H9 (cell line): ENCODE measurements around the gene SH3TC2. TPM values are rescaled to one million over a fixed set of nuclear protein-coding genes. Genes with fewer than 3 reads are reported as not detected.

Source experiments
- DNase-seq: peaks from one replicate; pipeline ENCODE4 v3.0.0-alpha.2; 2017
- H2AFZ ChIP-seq: one replicate; pipeline ENCODE4 v1.6.1; 2013; ENCODE audit warnings: mild to moderate bottlenecking, low read length, control low read depth, moderate library complexity
- H2AK5ac ChIP-seq: 2 replicates; pipeline ENCODE4 v1.6.1; 2013; ENCODE audit warnings: low read length, control low read depth, mixed read lengths; ENCODE audit not compliant: insufficient read length
- H2BK120ac ChIP-seq: one replicate; pipeline ENCODE4 v1.6.1; 2013; ENCODE audit warnings: low read depth, mild to moderate bottlenecking, low read length, control low read depth, inconsistent platforms; ENCODE audit not compliant: poor library complexity, severe bottlenecking
- H2BK12ac ChIP-seq: 2 replicates; pipeline ENCODE4 v1.6.1; 2013; ENCODE audit warnings: low read length, control low read depth, mixed read lengths, low read depth; ENCODE audit not compliant: insufficient read length
- H2BK15ac ChIP-seq: 2 replicates; pipeline ENCODE4 v1.6.1; 2013; ENCODE audit warnings: low read depth, low read length, control low read depth
- H2BK20ac ChIP-seq: one replicate; pipeline ENCODE4 v1.6.1; 2013; ENCODE audit warnings: low read depth, mild to moderate bottlenecking, low read length, control low read depth, inconsistent platforms; ENCODE audit not compliant: poor library complexity, severe bottlenecking
- H2BK5ac ChIP-seq: 2 replicates; pipeline ENCODE4 v1.6.1; 2013; ENCODE audit warnings: low read length, control low read depth, mixed read lengths; ENCODE audit not compliant: insufficient read length
- H3K14ac ChIP-seq: 2 replicates; pipeline ENCODE4 v1.6.1; 2013; ENCODE audit warnings: low read length, control low read depth; ENCODE audit not compliant: insufficient read depth
- H3K18ac ChIP-seq: 2 replicates; pipeline ENCODE4 v1.6.1; 2013; ENCODE audit warnings: low read depth, mild to moderate bottlenecking, mixed read lengths, low read length, control low read depth; ENCODE audit not compliant: insufficient read length
- H3K23ac ChIP-seq: 2 replicates; pipeline ENCODE4 v1.6.1; 2013; ENCODE audit warnings: low read length, control low read depth, mixed read lengths, low read depth; ENCODE audit not compliant: insufficient read length
- H3K23me2 ChIP-seq: 2 replicates; pipeline ENCODE4 v1.6.1; 2013; ENCODE audit warnings: low read depth, mild to moderate bottlenecking, mixed read lengths, low read length, control low read depth; ENCODE audit not compliant: insufficient read length, poor library complexity, severe bottlenecking
- H3K27ac ChIP-seq: 2 replicates; pipeline ENCODE4 v1.5.1; 2013; ENCODE audit warnings: low read length, control low read depth, mixed read lengths, low read depth; ENCODE audit not compliant: insufficient read length
- H3K27me3 ChIP-seq: 2 replicates; pipeline ENCODE4 v1.6.1; 2013; ENCODE audit warnings: low read length, control low read depth, inconsistent platforms; ENCODE audit not compliant: insufficient read depth
- H3K4ac ChIP-seq: 2 replicates; pipeline ENCODE4 v1.6.1; 2013; ENCODE audit warnings: low read depth, mild to moderate bottlenecking, control low read depth, inconsistent platforms, low read length, moderate library complexity
- H3K4me1 ChIP-seq: 2 replicates; pipeline ENCODE4 v1.6.1; 2013; ENCODE audit warnings: low read length, control low read depth, inconsistent platforms; ENCODE audit not compliant: insufficient read depth
- H3K4me2 ChIP-seq: 2 replicates; pipeline ENCODE4 v1.6.1; 2013; ENCODE audit warnings: low read length, control low read depth, mixed read lengths; ENCODE audit not compliant: insufficient read length, insufficient read depth
- H3K56ac ChIP-seq: 2 replicates; pipeline ENCODE4 v1.6.1; 2013; ENCODE audit warnings: low read depth, mild to moderate bottlenecking, mixed read lengths, low read length, control low read depth; ENCODE audit not compliant: insufficient read length
- H3K79me1 ChIP-seq: 2 replicates; pipeline ENCODE4 v1.6.1; 2013; ENCODE audit warnings: low read depth, mild to moderate bottlenecking, moderate library complexity, low read length, control low read depth, inconsistent platforms; ENCODE audit not compliant: insufficient read depth, poor library complexity, severe bottlenecking
- H3K79me2 ChIP-seq: 2 replicates; pipeline ENCODE4 v1.6.1; 2013; ENCODE audit warnings: low read length, control low read depth, inconsistent platforms; ENCODE audit not compliant: insufficient read depth
- H3K9ac ChIP-seq: 2 replicates; pipeline ENCODE4 v1.6.1; 2013; ENCODE audit warnings: low read length, control low read depth, mixed read lengths; ENCODE audit not compliant: insufficient read length; ENCODE audit errors: extremely low read depth
- H3K9me3 ChIP-seq: one replicate; pipeline ENCODE4 v1.6.1; 2013; ENCODE audit warnings: low read depth, low read length, inconsistent platforms; ENCODE audit not compliant: control insufficient read depth
- H3T11ph ChIP-seq: one replicate; pipeline ENCODE4 v1.6.1; 2013; ENCODE audit warnings: mild to moderate bottlenecking, low read length, control low read depth, inconsistent platforms
- H4K20me1 ChIP-seq: one replicate; pipeline ENCODE4 v1.6.1; 2013; ENCODE audit not compliant: control insufficient read depth, insufficient read length, insufficient read depth
- H4K5ac ChIP-seq: 2 replicates; pipeline ENCODE4 v1.6.1; 2013; ENCODE audit warnings: low read depth, mild to moderate bottlenecking, mixed read lengths, low read length, control low read depth; ENCODE audit not compliant: insufficient read length
- H4K8ac ChIP-seq: replicated peaks from 2 replicates; pipeline ENCODE4 v1.6.1; 2013; ENCODE audit warnings: low read length, control low read depth, mixed read lengths, low read depth; ENCODE audit not compliant: insufficient read length
- H4K91ac ChIP-seq: 2 replicates; pipeline ENCODE4 v1.6.1; 2013; ENCODE audit warnings: low read depth, mild to moderate bottlenecking, moderate library complexity, mixed read lengths, low read length, control low read depth; ENCODE audit not compliant: insufficient read length
- H3K27ac Mint-ChIP-seq, 3 experiments: 2 replicates in 2 of 3; 3 replicates in 1 of 3; pipeline ENCODE4 v1.8.0; 2020 to 2021; ENCODE audit warnings: mixed read lengths in 3 of 3, mild to moderate bottlenecking in 1 of 3, moderate library complexity in 1 of 3
- H3K27me3 Mint-ChIP-seq: 2 replicates; pipeline ENCODE4 v1.8.0; 2021; ENCODE audit warnings: low read depth, mild to moderate bottlenecking, moderate library complexity, mixed read lengths
- H3K36me3 Mint-ChIP-seq, 3 experiments: 2 replicates in 2 of 3; 3 replicates in 1 of 3; pipeline ENCODE4 v1.8.0; 2020 to 2021; ENCODE audit warnings: low read depth in 3 of 3, mixed read lengths in 3 of 3; ENCODE audit not compliant: insufficient read depth in 1 of 3
- H3K4me1 Mint-ChIP-seq, 2 experiments: 2 replicates each; pipeline ENCODE4 v1.8.0; 2020; ENCODE audit warnings: mixed read lengths in 2 of 2
- H3K4me3 Mint-ChIP-seq, 2 experiments: 2 replicates in 1 of 2; 3 replicates in 1 of 2; pipeline ENCODE4 v1.8.0; 2020 to 2021; ENCODE audit warnings: mild to moderate bottlenecking in 2 of 2, mixed read lengths in 2 of 2, moderate library complexity in 1 of 2
- H3K9me3 Mint-ChIP-seq, 2 experiments: 2 replicates in 1 of 2; 3 replicates in 1 of 2; pipeline ENCODE4 v1.8.0; 2020; ENCODE audit warnings: mild to moderate bottlenecking in 2 of 2, mixed read lengths in 2 of 2, moderate library complexity in 1 of 2
- WGBS: extraction: QIAGEN DNeasy Blood & Tissue Kit; methylation state at CpG from one replicate; pipeline ENCODE4 v1.1.7; 2013; ENCODE audit warnings: missing lambda C conversion rate, low lambda C conversion rate, mixed read lengths; ENCODE audit not compliant: insufficient read length; ENCODE audit errors: extremely low coverage; 5-methylcytosine and 5-hydroxymethylcytosine counted together
- total RNA-seq: library from RNA; stranded (reverse); gene quantifications from 2 replicates; pipeline ENCODE4 v1.2.1, GENCODE V29; 2021
- TF ChIP-seq, protein P1 (sequence below): fragments of 200-600 bp; sonication (generic); conservative IDR thresholded peaks from 3 replicates; pipeline ENCODE4 v1.8.0; 2021; ENCODE audit warnings: antibody characterized with exemption, mild to moderate bottlenecking

The SH3TC2 gene
- total RNA-seq, 1 experiment from 2014 or later = not detected

DNA sequence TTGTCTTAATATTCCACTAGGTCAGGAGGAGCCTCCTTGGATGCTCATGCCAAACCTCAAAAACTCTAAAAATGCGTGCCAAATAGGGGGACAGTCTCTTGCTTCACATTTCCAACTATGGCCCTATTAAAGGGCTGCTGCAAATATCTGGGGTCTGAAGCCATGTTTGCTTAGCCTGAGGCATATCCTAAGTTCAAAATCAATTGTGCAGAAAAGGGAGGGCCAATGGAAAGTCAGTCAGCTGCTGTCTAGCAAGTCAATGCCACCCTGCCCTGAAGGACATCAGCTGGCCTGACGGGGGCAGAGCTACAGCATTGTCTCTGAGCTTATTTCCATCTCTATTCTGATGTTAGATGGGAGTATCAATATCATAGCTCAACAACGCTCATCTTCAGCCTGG is 93.6 kb downstream of the SH3TC2 start:
- H4K5ac ChIP-seq = no peak overlapping the region
- H2BK120ac ChIP-seq = no peak overlapping the region
- H4K91ac ChIP-seq = no peak overlapping the region
- H4K8ac ChIP-seq = no peak overlapping the region
- no peak overlapping the region for H3K4me2 ChIP-seq
- no peak overlapping the region for H3K56ac ChIP-seq
- H3K79me1 ChIP-seq = no peaks in the 10 kb centered on the region
- Mint-ChIP-seq H3K36me3 (no peaks in the 10 kb centered on the region), H3K27ac (no peak overlapping the region; a peak in 1 of 7 replicates), H3K4me3 (no peak overlapping the region), H3K4me1 (peaks cover 15 to 17% of the 10 kb centered on the region in 2 experiments), H3K9me3 (no peaks in the 10 kb centered on the region), H3K27me3 (no peaks in the 10 kb centered on the region; the same call in 1 of the 2 replicates)
- no peaks in the 10 kb centered on the region for H3K9me3 ChIP-seq
- H3K23me2 ChIP-seq = no peaks in the 10 kb centered on the region
- no peak overlapping the region for H2AK5ac ChIP-seq
- H3K27ac ChIP-seq = no peak overlapping the region
- H3K4ac ChIP-seq = no peak overlapping the region
- TF ChIP-seq, protein P1, sequence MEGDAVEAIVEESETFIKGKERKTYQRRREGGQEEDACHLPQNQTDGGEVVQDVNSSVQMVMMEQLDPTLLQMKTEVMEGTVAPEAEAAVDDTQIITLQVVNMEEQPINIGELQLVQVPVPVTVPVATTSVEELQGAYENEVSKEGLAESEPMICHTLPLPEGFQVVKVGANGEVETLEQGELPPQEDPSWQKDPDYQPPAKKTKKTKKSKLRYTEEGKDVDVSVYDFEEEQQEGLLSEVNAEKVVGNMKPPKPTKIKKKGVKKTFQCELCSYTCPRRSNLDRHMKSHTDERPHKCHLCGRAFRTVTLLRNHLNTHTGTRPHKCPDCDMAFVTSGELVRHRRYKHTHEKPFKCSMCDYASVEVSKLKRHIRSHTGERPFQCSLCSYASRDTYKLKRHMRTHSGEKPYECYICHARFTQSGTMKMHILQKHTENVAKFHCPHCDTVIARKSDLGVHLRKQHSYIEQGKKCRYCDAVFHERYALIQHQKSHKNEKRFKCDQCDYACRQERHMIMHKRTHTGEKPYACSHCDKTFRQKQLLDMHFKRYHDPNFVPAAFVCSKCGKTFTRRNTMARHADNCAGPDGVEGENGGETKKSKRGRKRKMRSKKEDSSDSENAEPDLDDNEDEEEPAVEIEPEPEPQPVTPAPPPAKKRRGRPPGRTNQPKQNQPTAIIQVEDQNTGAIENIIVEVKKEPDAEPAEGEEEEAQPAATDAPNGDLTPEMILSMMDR = no peak; the same call in 1 of the 3 replicates
- no peaks in the 10 kb centered on the region for H3K79me2 ChIP-seq
- H2BK12ac ChIP-seq = no peak overlapping the region
- no peak overlapping the region for H3K18ac ChIP-seq
- no peak overlapping the region for H3K9ac ChIP-seq
- no peak overlapping the region for H3T11ph ChIP-seq
- H3K27me3 ChIP-seq = no peaks in the 10 kb centered on the region
- H3K23ac ChIP-seq = no peak overlapping the region
- WGBS = no CpG with 5 or more reads among the region's 3 CpGs
- H2AFZ ChIP-seq = no peak overlapping the region
- H3K4me1 ChIP-seq = peaks cover 5% of the 10 kb centered on the region; the same call in 1 of the 2 replicates
- no peak overlapping the region for H2BK20ac ChIP-seq
- no peak overlapping the region for H3K14ac ChIP-seq
- H2BK15ac ChIP-seq = no peak overlapping the region
- no peaks in the 10 kb centered on the region for H4K20me1 ChIP-seq
- H2BK5ac ChIP-seq = no peak overlapping the region
- DNase-seq = no peak
